NK-92 (cell line): Measurements from ENCODE around the gene TNIP3.

ENCODE experiments used
- DNase-seq: peaks from one replicate; lab custom pipeline; 2025; ENCODE audit not compliant: unreplicated experiment; lab: John Stamatoyannopoulos, UW

TNIP3 gene

GRCh38 chr4:121093261-121093660 lies 70.9 kb downstream of the TNIP3 start:
- DNase-seq, result no peak

GRCh38 chr4:121091941-121092340 lies 72.2 kb downstream of the TNIP3 start:
- DNase-seq, result no peak

GRCh38 chr4:121088867-121089266 lies 75.3 kb downstream of the TNIP3 start:
- DNase-seq, result no peak
